Cardiac septum (tissue), 1 donor: ENCODE results near the gene MITF. TPM values are rescaled to one million over a fixed set of nuclear protein-coding genes. Genes with fewer than 3 reads are reported as not detected.

ENCODE experiments used
- DNase-seq: peaks from one replicate; pipeline ENCODE4 v3.0.0-alpha.2; 2020; ENCODE audit warnings: low spot score
- intact Hi-C: fragments of 100-400 bp; cut with DNase I; formaldehyde crosslinking; loops from one replicate; pipeline ENCODE4 v1.14.0; 2022
- total RNA-seq: library from RNA; stranded (reverse); fragmentation: NEBNext Ultra II Directional; extraction: Animal tissue kit (Norgen Biotek cat#: 25700); gene quantifications from one replicate; pipeline ENCODE4 v1.2.1, GENCODE V29; 2021
- donor health status: DM: no; HTN: no; CAD: no.

The MITF gene
- total RNA-seq, 1 donor from 2014 or later, result 97.6 TPM

DNA sequence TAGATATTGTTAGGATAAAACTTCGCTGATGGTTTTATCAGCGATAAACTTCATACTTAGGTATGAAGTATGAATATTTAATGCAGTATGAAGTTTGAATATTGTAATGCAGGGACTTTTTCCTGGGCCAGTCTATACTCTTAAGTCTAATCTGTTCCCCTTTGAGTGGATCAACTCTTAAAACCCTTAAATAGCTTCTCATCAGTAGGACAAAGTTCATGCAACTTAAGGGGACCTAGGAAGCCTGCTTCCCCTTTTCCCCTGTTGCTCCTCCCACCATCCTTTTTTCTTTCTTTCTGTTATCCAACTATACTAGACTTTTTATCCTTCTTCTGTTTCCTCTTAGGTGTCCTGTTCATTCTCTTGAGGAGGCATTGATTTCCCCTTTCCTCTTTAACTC lies 78.7 kb downstream of the MITF start:
- DNase-seq, result no peak
- intact Hi-C loops, result no loop called here

DNA sequence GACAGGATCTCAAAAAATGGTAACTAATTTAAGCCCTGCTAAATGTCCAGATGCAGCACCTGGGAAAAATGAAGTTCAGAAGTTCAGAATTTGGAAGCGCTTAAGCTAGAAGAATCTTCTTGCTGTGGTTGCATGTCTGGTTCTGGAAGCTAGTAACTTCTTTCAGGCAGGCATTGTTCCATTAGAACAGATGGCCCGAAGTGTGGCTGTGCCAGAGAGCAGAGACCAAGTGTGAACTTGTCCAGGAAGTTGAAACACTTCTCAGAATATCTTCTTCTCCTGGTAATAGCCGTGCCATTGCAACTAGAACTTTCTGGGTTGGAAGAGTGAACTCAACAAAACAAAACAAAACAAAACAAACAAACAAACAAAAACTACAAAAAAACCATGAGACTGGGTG lies 80.0 kb downstream of the MITF start:
- intact Hi-C loops, result loop anchor here (1.0 kb wide), 1 partner anchor 27 kb away; no protein-coding TSS in a partner anchor
- no peak for DNase-seq

DNA sequence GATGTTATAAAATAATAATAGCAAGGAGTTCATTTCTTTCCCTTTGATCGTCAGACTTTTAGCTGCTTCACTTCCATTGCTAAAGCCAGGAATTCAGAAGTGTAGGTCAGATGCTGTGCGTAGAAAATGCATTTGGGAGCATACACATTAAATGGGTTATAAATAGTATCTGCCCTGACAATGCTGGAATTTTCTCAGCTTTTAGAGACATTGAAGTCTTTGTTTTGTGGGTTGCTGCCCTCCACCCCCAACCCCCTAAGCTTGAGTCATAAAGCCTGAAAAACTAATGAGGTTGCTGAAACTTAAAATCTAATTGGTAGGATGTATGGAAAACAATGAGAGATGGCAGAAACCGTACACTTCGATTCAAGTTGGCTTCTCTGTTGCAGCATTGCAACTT lies 81.9 kb downstream of the MITF start:
- intact Hi-C loops, result no loop called here
- no peak for DNase-seq

DNA sequence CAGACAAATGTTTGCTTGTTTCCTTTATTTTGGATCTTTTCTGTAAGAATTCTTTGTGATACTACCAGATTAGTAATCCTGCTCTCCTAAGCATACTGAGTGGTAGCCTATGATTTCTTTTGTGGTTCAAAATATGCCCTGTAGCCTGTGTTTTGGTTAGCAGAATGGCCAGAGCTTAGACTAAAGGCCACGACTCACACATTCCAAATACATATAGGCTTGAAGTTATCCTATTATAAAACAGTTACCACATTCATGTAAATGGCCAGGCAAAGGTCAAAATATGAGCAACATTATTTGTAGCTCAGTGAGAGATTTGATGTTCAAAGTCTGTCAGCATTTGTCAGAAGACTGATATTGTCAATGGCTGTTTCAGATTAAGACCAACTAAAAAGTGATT lies 84.5 kb downstream of the MITF start:
- DNase-seq, result no peak
- intact Hi-C loops, result no loop called here

DNA sequence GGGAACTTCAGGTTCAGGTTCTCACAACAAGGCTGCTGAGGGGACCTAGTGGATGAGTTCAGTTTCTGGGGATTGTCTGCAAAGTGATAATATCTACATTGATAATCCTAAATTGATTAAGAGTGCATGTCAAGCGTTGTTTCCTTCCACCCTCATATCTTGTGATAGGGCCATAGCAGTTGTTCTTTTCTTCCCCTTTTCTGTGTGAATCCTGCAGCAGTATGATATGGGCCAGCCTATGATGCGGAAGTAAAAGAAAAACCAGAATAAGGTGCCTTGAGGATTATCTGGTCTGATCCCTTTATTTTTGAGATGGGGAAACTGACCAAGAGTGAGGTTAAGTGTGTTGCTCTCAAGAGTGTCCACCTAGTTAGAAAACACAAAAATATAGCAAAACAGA lies 86.2 kb downstream of the MITF start:
- DNase-seq, result no peak
- intact Hi-C loops, result no loop called here

DNA sequence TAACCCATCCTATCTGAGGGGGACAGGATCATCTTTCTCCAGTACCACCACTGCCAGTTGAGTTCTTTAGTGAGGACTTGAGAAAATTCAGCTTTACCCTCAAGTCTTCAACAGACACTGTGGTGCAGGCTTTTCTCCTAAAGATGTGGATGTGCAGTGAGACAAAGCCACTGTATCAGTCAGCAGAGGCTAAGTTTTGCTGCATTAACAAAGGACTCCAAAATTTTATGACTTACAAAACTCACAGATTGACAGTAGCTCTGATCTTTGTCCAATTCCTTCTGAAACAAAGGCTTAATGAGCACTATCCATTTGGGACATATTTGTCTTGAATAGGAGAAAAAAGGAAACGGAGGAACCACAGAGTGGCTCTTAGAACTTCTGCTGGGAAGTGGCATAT lies 87.9 kb downstream of the MITF start:
- intact Hi-C loops, result no loop called here
- no peak for DNase-seq

DNA sequence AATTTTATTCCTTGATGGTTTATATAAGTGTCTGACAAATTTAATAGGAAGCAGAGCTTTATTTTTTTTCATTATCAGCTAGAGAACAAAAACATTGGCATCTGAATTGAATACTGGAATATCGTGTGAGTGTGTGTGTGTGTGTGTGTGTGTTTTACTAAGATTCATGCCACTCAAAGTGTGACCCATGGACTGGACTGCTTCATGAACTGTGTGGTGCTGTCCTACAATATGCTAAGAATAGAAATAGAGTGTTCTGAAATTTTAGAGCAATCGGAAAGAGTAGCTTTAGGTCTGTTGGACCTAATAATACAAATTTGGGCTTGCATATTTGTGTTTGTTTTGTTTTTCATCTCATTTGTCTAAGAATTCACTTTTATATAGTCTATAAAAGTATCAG lies 89.6 kb downstream of the MITF start:
- intact Hi-C loops, result no loop called here

DNA sequence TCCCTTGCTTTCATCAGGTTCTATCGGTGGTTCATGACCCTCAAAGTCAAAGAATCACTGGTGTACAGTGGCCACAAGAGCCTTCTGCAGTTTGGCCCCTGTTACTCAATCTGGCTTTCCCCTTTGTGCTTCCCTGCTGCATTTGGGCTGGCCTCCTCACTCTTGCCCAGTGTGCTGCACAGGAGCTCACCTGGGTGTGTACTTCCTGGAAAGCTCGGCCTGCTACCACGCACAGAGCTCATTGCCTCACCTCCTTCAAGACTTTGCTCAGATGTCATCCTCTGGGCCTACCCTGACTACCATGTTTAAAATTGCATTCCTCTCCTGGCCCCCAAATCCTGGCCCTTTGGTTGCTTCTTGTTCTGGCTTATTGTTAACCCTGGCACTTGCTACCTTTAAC lies 90.9 kb downstream of the MITF start:
- intact Hi-C loops, result no loop called here
- no peak for DNase-seq

More for the DNA sequence above, 89.6 kb downstream of the MITF start:
- no peak for DNase-seq

DNA sequence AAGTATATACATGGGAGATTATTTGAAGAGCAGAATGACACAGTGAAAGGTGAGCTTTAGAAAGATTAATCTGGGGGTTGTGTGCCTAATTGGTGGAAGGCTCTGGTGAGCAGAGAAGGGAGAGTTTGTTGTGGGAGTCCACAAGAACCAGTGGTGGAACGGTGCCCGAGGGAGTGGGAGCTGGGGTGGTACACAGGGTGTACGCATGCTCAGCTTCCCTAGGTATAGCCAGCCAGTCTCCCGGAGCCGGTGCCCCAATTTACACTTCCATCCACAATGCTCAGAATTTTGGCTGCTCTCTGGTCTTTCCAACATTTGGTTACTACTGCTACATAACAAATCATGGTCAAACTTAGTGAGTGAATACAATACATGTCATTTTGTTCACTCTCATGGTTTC lies 92.5 kb downstream of the MITF start:
- intact Hi-C loops, result no loop called here
- DNase-seq, result no peak

DNA sequence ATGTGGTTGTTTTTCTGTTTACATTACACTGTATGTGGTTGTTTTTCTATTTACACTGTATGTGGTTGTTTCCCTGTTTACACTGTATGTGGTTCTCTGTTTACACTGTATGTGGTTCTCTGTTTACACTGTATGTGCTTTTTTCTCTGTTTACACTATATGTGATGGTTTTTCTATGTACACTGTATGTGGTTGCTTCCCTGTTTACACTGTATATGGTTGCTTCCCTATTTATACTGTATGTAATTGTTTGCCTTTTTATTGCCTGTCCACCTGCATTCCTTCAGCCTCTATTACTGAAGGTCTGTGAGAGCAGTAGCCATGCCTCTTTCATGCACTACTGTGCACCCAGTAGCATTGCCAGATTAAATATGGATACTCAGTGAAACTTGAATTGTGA lies 94.3 kb downstream of the MITF start:
- no peak for DNase-seq
- intact Hi-C loops, result no loop called here

DNA sequence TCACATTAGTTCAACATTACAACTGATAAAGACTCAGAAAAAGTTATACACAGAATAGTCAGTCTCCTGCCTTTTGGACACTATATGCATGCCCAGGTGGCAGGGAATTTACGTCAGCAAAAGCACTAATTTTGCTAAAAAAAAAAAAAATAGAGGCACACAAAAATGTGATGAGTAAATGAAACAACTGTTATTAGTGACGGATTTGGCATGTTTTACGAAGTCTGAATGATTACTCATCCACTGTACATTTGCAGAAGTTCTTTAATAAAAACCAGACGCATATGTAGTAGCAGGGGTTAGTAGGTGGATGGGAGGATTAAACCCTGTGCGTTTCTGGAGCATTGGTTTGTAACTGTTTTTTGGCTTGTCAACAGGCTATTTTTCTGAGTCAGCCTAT lies 99.0 kb downstream of the MITF start:
- no peak for DNase-seq
- intact Hi-C loops, result no loop called here

DNA sequence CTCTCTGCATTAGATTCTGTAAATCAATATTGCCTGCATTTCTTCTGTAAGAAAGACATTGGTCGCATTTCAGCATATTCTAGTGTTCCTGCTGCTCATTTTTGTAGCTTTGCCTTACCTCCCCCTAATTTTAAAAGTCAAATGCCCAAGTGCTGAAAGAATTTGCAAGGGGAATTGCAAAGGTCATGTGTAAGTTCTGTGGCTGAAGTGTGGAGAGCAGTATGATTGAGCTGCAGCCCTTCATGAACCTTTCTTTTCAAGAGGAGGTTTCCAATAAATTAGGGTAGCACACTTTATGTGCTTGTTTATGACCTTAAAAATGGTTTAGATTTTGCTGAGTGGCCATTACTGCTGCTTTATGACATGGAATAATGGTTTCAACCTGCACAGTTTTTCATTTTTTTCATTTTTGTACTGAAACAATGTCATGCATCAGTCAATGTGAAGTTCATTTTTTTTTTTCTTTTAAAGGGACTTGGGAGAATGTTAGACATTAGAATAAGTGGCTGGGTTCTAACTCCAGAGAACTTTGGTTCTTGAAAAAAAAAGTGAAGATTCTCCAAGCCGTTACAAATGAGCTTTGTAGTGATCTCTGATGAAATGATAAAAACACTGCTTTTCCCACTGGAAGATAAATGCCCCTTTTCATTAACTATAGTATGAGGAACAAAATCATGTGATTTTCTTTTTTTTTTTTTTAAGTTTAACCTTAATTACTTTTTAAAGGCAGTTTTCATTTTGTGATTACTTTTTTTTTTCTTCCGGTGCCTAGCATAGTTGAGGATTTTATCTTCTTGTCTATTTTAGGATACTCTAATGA lies 99.6 kb downstream of the MITF start:
- intact Hi-C loops, result no loop called here
- DNase-seq, result no peak

DNA sequence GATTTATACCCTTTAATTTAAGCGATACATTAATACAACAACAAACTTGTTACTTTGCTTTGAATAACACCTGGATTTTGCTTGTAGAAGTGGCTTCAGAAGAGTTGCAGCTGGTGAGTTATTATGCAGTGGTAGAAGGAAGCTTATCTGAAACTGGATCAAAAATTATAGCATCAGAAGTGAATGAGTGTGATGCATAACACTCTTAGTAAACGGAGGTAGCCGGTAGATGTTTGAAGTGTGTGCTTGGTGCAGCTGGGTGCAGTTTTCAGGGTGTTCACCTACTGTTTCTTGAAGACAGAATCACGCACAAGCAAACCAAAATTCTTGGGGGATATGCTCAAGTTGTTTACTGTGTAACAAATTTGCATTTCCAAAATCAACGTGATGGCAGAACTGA lies 103.1 kb downstream of the MITF start:
- intact Hi-C loops, result no loop called here
- no peak for DNase-seq

DNA sequence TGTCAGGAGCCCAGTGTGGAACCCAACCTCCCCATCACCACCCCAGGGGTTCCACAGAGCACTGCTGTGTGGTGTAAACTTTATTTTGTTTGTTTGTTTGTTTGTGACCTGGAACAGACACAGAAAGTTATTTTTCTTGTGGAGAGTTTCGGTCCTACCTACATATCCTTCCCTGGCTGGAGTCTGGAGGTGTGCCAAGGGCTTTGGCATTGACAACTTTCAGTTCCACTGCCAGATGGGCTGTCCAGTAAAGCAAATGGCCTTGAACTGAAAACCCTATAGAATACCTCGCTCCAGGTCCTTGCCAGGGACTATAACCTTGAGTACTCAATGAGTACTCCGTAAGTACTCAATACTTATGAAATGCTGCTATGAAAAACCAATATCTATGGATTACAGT lies 103.5 kb downstream of the MITF start:
- no peak for DNase-seq
- intact Hi-C loops, result no loop called here

DNA sequence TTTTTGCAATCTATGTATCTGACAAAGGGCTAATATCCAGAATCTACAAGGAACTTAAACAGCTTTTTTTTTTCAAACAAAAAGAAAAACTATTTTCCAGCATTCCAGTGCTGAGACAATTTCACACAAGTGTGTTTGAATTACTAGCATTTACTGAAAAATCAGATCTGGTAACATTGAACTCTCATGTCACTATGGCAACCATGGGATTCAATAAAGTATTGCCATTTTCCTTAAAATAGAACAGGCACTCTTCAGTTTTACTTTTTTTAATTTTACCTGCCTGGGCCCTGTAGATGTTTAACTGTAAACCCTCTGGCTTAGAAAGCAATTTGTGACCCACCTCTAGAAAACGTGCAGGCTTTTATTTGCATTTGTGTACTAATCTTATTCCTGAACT lies 105.4 kb downstream of the MITF start:
- intact Hi-C loops, result no loop called here
- DNase-seq, result no peak

DNA sequence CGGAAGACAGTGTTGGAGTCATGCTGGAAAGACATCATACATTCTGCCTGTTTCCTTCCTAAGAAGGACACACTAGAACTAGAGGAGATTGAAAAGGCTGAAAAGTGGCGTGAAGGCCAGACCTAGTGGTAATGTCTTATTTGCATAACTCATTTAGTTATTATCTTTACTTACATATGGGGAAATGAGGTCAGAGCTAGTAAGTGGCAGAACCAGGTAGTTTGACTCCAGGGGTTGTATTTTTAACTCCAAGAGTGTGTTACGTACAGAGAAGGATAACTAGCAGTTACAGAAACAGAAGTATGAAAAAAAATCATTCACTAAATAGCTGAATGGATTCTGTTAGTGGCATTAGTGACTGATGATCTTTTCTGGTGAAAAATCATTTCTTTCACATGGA lies 108.0 kb downstream of the MITF start:
- intact Hi-C loops, result no loop called here
- DNase-seq, result no peak

DNA sequence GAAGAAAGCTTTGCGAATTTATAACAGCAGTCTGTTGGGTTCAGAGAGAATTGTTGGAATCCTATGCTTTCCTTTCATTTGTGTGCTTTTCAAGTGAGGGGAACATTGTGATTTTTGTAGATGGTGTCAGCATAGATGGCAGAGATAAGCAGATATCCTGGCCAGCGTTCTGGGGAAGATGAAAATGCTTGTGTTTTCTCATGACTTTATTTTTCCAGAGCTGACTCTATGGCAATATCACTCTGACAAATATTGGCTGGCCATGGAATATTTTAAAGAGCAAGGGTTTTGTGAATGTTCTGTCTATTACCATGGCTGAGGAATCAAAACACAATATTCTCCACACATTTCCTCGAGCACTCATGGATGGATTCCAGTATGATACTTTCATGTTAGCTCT lies 108.8 kb downstream of the MITF start:
- intact Hi-C loops, result no loop called here
- DNase-seq, result no peak

DNA sequence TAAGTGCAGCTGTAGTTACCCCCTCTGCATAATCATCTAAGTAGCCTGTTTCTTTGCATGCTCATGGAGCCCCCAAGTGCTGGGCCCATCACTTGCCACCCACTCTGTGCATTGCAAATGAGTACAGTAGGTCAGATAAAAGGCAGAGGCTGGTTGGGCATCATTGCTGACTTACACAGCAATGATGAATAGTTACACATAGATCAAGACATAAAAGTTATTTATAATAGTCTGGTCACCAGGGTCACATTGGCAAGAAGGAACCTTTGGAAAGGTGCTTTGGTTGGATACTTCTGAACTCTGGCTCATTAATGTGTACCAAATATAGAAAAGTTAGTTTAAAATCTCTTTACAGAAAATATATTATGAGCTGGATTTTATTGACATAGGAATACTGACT lies 111.6 kb downstream of the MITF start:
- intact Hi-C loops, result loop anchor here (5.0 kb wide), 1 partner anchor 59 kb away; no protein-coding TSS in a partner anchor
- DNase-seq, result no peak

DNA sequence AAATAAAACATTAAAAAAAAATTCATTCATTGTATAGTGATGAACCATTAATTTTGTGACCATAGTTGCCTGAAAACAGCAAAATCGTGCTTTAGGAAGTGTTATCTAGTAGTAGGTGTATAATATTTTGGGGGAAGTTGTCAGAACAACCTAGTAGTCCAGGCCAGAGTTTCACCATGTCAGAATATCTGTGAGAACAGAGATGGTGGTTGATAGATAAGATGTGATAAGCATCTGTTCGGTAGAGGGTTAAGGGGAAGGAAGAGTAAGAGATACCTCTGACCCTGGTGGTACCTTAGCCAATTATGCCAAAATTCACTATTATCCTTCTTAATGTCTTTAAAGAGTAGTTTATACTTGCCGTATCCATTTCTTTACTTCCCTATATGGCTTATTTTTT lies 113.8 kb downstream of the MITF start:
- no peak for DNase-seq
- intact Hi-C loops, result loop anchor here (5.0 kb wide), 1 partner anchor 61 kb away; no protein-coding TSS in a partner anchor

DNA sequence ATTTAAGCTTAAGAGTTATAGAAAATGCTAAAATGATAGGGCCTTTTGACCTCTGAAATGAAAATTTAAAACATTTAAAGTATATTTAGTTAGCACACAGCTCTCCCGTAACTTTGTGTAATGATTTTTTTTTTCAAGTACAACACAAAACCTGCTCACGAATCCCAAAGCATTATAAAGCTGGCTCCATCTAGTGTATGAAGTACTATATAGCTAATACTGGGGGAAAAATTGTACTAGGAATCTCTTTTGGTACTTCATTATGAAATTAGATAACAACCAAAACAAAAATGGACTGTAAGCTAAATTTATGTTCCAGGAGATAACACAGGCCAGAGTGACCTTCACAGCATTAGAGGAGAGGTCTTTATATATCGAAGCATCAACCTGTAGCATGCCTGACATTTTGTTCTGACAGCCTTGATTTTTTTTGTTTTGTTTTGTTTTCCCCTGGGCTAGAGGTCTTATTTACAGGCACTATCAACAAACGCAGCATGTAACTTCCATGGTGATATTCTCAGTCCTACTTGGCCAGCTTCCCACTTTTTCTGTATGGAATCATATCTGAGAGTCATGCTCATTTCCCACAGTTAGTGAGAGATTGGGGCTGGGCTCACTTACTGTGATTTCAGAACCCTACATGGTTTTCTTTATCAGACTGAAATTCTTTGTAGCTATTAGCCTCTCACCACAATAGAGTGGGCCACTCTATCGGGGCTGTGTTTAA lies 116.3 kb downstream of the MITF start:
- no peak for DNase-seq
- intact Hi-C loops, result loop anchor here (2.0 kb wide), 1 partner anchor 163 kb away; no protein-coding TSS in a partner anchor
